Central memory CD8-positive, alpha-beta T cell (primary cell): ENCODE results near the gene ACTL7B.
"Not testable (repeated sequence)": the region's sequence is repeated elsewhere in the genome, so short reads cannot be mapped to it uniquely, and the experiment has no call there.

Experiments used
- ATAC-seq: fragments of 150-1000 bp; cut with Tn5 transposase; replicated peaks from 2 replicates; pipeline ENCODE4 v1.10.0; 2022; ENCODE audit warnings: mild to moderate bottlenecking, moderate FRiP score, moderate number of reproducible peaks; ENCODE audit not compliant: poor library complexity, severe bottlenecking; ENCODE audit errors: extremely low read depth
- DNase-seq, 2 donors: peaks; one replicate each; pipeline ENCODE4 v3.0.0; 2021; ENCODE audit warnings: low spot score in 2 of 2
- H3K27ac Mint-ChIP-seq: one replicate; pipeline ENCODE4 v1.8.0; 2022; ENCODE audit warnings: low read depth, mild to moderate bottlenecking, moderate library complexity, mixed read lengths
- H3K27me3 Mint-ChIP-seq: one replicate; pipeline ENCODE4 v1.8.0; 2022; ENCODE audit warnings: mixed read lengths
- H3K36me3 Mint-ChIP-seq: one replicate; pipeline ENCODE4 v1.8.0; 2022; ENCODE audit warnings: mild to moderate bottlenecking, moderate library complexity, mixed read lengths; ENCODE audit not compliant: insufficient read depth
- H3K4me1 Mint-ChIP-seq: one replicate; pipeline ENCODE4 v1.8.0; 2022; ENCODE audit warnings: mixed read lengths
- H3K4me3 Mint-ChIP-seq: one replicate; pipeline ENCODE4 v1.8.0; 2022; ENCODE audit warnings: mild to moderate bottlenecking, moderate library complexity, mixed read lengths
- H3K9me3 Mint-ChIP-seq: one replicate; pipeline ENCODE4 v1.8.0; 2022; ENCODE audit warnings: mixed read lengths

ACTL7B gene

DNA sequence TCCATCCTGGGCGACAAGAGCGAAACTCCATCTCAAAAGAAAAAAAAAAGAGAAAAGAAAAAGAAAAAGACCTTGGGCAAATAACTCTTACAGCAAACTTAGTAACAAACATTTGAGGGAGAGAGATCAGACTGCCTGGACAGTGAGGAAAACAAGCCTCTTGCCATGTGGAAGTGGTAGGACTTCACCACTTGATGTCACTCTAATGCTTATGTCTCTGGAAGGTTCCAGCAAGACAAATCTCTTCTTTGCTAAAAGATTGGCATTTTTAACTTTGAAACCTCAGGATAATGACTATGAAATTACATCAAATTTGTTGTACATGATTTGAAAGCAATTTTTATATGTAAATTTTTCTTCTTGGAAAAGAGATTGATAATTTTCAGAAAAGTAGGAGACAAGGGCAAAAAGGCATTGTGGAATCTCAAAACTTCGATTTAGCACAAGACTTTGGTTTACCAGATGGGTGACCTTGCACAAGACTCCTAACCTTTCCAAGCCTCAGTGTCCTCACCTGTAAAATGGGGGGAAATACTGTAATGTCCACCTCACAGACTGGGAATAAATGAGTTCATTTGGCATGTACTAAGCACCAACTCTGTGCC is 5.4 kb downstream of the ACTL7B start:
- H3K4me3 Mint-ChIP-seq = no peak overlapping the region
- ATAC-seq (no peak), DNase-seq (no peak)
- no peaks in the 10 kb centered on the region for H3K4me1 Mint-ChIP-seq
- peaks cover 2% of the 10 kb centered on the region for H3K36me3 Mint-ChIP-seq
- no peak overlapping the region for H3K27ac Mint-ChIP-seq
- peaks cover 31% of the 10 kb centered on the region for H3K27me3 Mint-ChIP-seq
- H3K9me3 Mint-ChIP-seq = no peaks in the 10 kb centered on the region

DNA sequence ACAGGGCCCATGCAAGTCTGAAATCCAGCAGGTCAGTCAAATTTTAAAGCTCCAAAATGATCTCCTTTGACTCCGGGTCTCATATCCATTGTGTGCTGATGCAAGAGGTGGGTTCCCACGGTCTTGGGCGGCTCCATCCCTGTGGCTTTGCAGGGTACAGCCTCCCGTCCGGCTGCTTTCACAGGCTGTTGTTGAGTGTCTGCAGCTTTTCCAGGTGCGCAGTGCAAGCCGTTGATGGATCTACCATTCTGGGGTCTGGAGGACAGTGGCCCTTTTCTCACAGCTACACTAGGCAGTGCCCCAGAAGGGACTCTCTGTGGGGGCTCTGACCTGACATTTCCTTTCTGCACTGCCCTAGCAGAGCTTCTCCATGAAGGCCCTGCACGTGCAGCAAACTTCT is 7.5 kb downstream of the ACTL7B start:
- not testable (repeated sequence) for H3K4me3 Mint-ChIP-seq, ATAC-seq
- H3K27me3 Mint-ChIP-seq = peaks cover 22% of the 10 kb centered on the region

DNA sequence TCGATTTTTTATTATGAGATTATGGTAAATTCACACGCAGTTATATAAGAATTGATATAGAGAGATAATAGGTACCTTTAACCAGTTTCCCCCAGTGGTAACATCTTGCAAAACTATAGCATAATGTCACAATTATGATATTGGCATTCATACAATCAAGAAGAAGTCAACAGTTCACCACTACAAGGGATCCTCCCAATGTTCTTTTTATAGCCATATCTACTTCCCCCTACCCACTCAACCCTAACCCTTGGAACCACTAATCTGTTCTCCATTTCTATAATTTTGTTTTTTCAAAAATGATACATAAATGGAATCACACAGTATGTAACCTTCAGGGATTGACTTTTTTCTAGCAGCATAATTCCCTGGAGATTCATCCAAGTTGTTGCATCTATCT is 9.8 kb downstream of the ACTL7B start:
- Mint-ChIP-seq H3K27ac (no peak overlapping the region), H3K4me1 (no peaks in the 10 kb centered on the region), H3K9me3 (no peaks in the 10 kb centered on the region), H3K4me3 (no peak overlapping the region), H3K27me3 (peaks cover 11% of the 10 kb centered on the region), H3K36me3 (peaks cover 2% of the 10 kb centered on the region)
- no peak for DNase-seq
- ATAC-seq = no peak

More for the DNA sequence above, 7.5 kb downstream of the ACTL7B start:
- H3K36me3 Mint-ChIP-seq, H3K4me1 Mint-ChIP-seq, DNase-seq, H3K9me3 Mint-ChIP-seq, H3K27ac Mint-ChIP-seq: not testable (repeated sequence)

DNA sequence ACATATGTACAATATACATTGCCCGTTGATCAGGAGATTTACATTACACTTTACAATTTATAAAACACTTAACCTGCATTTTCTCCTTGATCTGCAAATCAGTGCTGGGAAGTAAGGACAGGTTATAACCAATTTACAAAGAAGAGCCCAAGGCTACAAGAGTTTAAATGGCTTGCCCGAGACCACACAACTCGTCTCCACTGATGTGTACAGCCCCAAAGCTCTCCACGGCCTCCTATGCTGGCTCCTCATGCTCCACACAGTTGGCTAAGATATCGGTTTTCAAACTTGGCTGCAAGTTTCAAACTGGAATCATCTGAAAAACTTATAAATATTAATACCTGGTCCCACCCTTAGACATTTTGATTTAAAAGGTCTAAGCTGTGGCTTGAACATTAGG is 10.3 kb downstream of the ACTL7B start:
- no peaks in the 10 kb centered on the region for H3K9me3 Mint-ChIP-seq
- DNase-seq = no peak
- ATAC-seq = no peak
- no peaks in the 10 kb centered on the region for H3K4me1 Mint-ChIP-seq
- H3K27ac Mint-ChIP-seq = no peak overlapping the region
- peaks cover 11% of the 10 kb centered on the region for H3K27me3 Mint-ChIP-seq
- peaks cover 2% of the 10 kb centered on the region for H3K36me3 Mint-ChIP-seq
- H3K4me3 Mint-ChIP-seq = no peak overlapping the region

DNA sequence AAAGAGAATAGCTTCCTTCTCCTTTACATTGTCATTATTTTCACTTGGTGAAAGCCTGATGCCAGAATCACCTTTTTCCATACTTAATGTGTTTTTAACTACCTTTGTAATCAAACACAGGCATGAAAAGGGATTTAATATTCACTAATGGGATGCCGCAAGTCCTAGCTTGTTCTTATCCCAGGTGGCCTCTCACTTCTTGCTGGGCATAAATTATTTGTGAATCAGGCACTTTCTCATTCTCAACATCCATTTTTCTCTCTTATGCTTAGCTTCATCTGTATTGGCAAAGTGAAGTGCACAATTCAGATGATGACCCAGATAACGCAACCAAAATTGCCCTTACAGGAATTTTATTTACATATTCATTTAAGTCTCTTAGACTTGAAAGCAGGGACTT is 10.9 kb downstream of the ACTL7B start:
- no peak for ATAC-seq
- no peaks in the 10 kb centered on the region for H3K4me1 Mint-ChIP-seq

DNA sequence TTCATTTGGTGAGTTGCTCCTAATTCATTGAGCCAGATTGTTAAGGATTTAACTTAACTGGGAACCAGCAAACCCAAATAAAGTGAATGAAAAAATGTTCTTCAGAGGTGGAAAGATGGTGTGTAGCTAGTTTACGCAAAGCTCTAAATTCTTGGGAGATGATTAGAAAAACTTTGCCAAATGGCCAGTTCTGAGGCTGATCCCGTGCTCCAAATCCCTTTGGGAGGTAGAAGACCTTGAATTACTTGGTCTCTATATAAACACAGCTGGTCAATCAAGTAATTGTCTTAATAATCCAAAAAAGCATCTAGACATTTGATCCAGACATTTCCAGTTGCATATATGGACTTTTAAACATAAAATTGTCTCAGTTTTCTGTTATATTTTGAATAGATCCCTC is 11.4 kb downstream of the ACTL7B start:
- Mint-ChIP-seq H3K4me3 (no peak overlapping the region), H3K27me3 (peaks cover 2% of the 10 kb centered on the region), H3K9me3 (no peaks in the 10 kb centered on the region), H3K36me3 (peaks cover 2% of the 10 kb centered on the region), H3K27ac (no peak overlapping the region), H3K4me1 (no peaks in the 10 kb centered on the region)
- ATAC-seq (no peak), DNase-seq (no peak)

More for the DNA sequence above, 10.9 kb downstream of the ACTL7B start:
- H3K27me3 Mint-ChIP-seq = peaks cover 7% of the 10 kb centered on the region
- no peaks in the 10 kb centered on the region for H3K9me3 Mint-ChIP-seq
- no peak overlapping the region for H3K27ac Mint-ChIP-seq
- DNase-seq = no peak
- H3K4me3 Mint-ChIP-seq = no peak overlapping the region
- H3K36me3 Mint-ChIP-seq = peaks cover 2% of the 10 kb centered on the region

DNA sequence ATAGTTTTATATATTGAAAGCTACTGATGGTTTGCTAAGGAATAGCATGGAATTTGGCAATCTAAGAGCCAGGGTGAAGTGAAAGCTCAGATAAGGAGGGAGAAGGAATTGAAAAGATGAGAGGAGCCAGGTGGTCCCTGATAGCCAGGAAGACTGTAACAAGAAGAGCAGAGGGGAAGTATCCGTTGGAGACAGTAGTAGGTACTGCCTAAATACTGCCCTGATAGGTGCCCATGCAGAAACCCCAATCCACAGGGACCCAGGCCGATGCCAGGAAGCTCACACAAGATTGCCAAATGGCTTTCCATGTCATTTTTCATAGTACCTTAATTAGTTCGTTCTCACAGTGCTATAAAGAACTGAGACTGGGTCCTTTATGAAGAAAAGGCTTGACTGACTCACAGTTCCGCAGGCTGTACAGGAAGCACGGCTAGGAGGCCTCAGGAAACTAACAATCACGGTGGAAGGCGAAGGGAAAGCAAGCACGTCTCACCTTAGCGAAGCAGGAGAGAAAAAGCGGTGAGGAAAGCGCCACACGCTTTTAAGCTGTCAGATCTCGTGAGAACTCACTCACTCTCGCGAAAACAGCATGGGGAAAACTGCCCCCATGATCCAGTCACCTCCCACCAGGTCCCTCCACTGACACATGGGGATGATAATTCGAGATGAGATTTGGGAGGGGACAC is 13.0 kb downstream of the ACTL7B start:
- Mint-ChIP-seq H3K4me1 (no peaks in the 10 kb centered on the region), H3K4me3 (no peak overlapping the region), H3K27me3 (no peaks in the 10 kb centered on the region), H3K27ac (no peak overlapping the region), H3K36me3 (peaks cover 2% of the 10 kb centered on the region), H3K9me3 (no peaks in the 10 kb centered on the region)
- ATAC-seq (no peak), DNase-seq (no peak)

DNA sequence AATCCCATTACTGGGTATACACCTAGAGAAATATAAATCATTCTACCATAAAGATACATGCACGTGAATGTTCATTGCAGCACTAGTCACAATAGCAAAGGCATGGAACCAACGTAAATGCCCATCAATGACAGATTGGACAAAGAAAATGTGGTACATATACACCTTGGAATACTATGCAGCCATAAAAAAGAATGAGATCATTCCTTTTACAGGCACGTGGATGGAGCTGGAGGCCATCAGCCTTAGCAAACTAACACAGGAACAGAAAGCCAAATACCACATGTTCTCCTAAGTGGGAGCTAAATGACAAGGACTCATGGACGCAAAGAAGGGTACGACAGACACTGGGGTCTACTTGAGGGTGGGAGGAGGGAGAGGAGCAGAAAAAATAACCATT is 16.2 kb downstream of the ACTL7B start:
- not testable (repeated sequence) for H3K4me3 Mint-ChIP-seq, ATAC-seq, H3K9me3 Mint-ChIP-seq, H3K36me3 Mint-ChIP-seq, H3K27ac Mint-ChIP-seq, H3K4me1 Mint-ChIP-seq, DNase-seq
- H3K27me3 Mint-ChIP-seq = peaks cover 13% of the 10 kb centered on the region

DNA sequence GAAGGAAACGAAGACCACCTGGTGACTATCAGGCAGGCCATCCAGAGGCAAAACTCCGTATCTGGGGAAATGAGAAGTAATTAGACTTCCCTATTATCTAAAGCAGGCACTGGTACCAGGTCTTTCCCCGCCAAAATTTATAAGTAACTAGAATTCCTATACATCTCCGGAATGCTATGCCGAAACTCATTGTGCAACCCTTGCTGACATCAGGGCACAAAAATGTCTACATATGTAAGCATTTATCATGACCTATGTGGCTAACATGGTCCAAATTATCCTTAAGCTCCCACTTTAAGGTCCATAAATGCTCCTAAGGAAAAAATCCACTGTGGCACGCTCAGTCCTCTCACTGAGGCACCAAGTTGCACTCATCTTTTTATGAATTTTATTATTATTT is 17.8 kb downstream of the ACTL7B start:
- no peaks in the 10 kb centered on the region for H3K9me3 Mint-ChIP-seq
- peaks cover 6% of the 10 kb centered on the region for H3K4me1 Mint-ChIP-seq
- no peak for DNase-seq
- H3K36me3 Mint-ChIP-seq = no peaks in the 10 kb centered on the region
- ATAC-seq = no peak
- H3K27ac Mint-ChIP-seq = no peak overlapping the region
- peaks cover 13% of the 10 kb centered on the region for H3K27me3 Mint-ChIP-seq
- no peak overlapping the region for H3K4me3 Mint-ChIP-seq

DNA sequence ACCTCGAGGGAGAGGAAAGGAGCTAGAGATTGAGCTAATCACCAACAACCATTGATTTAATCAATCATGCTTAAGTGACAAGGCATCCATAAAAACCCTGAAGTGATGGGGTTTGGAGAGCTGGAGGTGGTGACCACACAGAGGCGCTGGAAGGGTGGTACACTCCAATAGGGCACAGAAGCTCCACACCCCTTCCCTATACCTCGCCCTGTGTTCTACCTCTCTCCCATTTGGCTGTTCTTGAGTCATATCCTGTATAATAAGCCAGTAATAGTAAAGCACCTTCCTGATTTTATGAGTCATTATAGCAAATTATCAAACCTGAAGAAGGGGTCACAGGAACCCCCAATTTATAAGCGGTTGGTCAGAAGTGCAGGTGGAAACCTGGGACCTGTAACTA is 18.3 kb downstream of the ACTL7B start:
- H3K9me3 Mint-ChIP-seq = no peaks in the 10 kb centered on the region
- no peak overlapping the region for H3K27ac Mint-ChIP-seq
- DNase-seq (no peak), ATAC-seq (no peak)
- H3K4me1 Mint-ChIP-seq = peaks cover 6% of the 10 kb centered on the region
- H3K27me3 Mint-ChIP-seq = peaks cover 13% of the 10 kb centered on the region
- H3K36me3 Mint-ChIP-seq = no peaks in the 10 kb centered on the region
- H3K4me3 Mint-ChIP-seq = no peak overlapping the region

DNA sequence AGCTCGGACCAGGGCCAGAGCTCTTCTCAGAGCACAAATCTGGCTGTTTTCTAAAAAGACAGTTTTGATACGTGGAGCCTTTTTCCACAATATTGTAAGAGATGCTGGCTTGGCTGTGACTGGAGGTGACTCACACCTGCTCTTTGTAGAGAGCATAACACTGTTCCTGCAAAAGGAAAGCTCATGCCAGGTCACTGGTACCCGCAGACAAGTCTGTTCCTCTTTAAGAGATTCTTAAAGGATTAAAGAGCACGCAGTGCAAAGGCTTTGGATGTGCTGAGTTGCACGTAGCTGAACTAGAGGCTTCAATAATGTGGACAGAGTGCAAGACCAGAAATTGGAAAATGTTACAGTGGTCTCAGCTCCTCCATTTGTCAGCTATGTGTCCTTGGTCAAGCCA is 19.0 kb downstream of the ACTL7B start:
- Mint-ChIP-seq H3K4me1 (peaks cover 6% of the 10 kb centered on the region), H3K27me3 (peaks cover 13% of the 10 kb centered on the region), H3K36me3 (no peaks in the 10 kb centered on the region), H3K27ac (no peak overlapping the region), H3K4me3 (no peak overlapping the region), H3K9me3 (no peaks in the 10 kb centered on the region)
- DNase-seq (no peak), ATAC-seq (no peak)

DNA sequence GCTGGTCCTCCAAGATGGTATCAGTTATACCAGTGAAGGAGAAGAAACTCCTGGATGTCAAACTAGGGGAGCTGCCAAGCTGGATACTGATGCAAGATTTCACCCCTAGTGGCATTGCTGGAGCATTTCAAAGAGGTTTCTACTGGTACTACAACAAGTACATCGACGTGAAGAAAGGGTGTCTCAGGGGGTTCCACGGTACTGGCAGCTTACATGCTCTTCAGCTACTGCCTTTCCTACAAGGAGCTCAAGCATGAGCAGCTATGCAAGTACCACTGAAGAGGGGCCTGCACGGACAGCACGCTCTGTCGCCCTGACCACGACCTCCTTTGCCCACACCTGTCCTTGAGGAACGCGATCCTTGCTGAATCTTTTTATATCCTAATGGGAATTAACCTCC is 19.5 kb downstream of the ACTL7B start:
- H3K27me3 Mint-ChIP-seq = peaks cover 13% of the 10 kb centered on the region
- no peak overlapping the region for H3K27ac Mint-ChIP-seq
- no peak for ATAC-seq
- H3K36me3 Mint-ChIP-seq = no peaks in the 10 kb centered on the region
- no peak overlapping the region for H3K4me3 Mint-ChIP-seq
- H3K9me3 Mint-ChIP-seq = no peaks in the 10 kb centered on the region
- peaks cover 6% of the 10 kb centered on the region for H3K4me1 Mint-ChIP-seq
- no peak for DNase-seq

DNA sequence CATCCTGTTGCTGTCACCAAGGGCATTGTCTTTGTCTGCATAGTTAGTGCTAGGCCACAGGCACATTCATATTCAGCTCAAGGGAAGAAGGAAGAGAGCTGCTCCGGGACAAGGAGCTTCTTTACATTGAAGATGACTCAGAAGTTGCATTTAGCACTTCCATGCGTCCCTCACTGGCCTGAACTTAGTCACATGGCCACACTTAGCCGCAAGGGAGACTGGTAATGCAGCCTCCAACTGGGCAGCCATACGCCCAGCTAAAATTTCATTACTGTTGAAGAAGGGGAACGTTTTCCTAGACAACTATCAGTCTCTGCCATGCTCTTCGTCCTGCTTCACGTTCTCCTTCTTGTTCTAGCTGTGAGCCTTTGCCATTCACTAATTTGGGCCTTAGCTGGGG is 20.0 kb downstream of the ACTL7B start:
- H3K4me1 Mint-ChIP-seq = peaks cover 6% of the 10 kb centered on the region
- DNase-seq (no peak), ATAC-seq (no peak)
- peaks cover 16% of the 10 kb centered on the region for H3K27me3 Mint-ChIP-seq
- no peaks in the 10 kb centered on the region for H3K9me3 Mint-ChIP-seq
- H3K27ac Mint-ChIP-seq = no peak overlapping the region
- no peaks in the 10 kb centered on the region for H3K36me3 Mint-ChIP-seq
- no peak overlapping the region for H3K4me3 Mint-ChIP-seq
